Activated CD4-positive, alpha-beta T cell treated with anti-CD3 and anti-CD28 coated beads for 1 hour (primary cell): ENCODE data around the gene S100A3.
"Not testable (repeated sequence)": the region's sequence is repeated elsewhere in the genome, so short reads cannot be mapped to it uniquely, and the experiment has no call there.

Source experiments
- DNase-seq: peaks from one replicate; pipeline ENCODE4 v3.0.0-alpha.2; 2020

Gene S100A3

GRCh38 chr1:153548722-153549688 is at the start of gene S100A3:
S100A3 (minus strand) TSS chr1:153549258; CDS start chr1:153548485, 773 bp downstream.
- DNase-seq: no peak

GRCh38 chr1:153598309-153599172 is 49.5 kb upstream of the S100A3 start:
- no peak for DNase-seq

DNA sequence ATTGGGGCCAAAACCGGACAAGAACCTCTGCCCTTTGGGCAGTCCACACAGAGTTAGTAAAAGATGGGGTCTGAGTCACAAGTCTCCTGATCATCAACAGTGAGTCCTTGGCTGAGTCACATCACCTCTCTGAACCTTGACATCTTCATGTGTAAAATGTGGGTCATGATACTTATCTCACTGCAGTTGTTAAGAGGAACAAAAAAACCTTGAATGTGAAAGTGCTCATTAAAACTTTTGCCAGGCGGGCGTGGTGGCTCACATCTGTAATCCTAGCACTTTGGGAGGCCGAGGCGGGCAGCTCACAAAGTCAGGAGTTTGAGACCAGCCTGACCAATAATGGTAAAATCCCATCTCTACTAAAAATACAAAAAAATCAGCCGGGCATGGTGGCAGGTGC is 48.1 kb upstream of the S100A3 start:
- DNase-seq: no peak

- no peak for DNase-seq
These were observed 43.7 kb upstream of the S100A3 start for GRCh38 chr1:153592748-153593147.

DNA sequence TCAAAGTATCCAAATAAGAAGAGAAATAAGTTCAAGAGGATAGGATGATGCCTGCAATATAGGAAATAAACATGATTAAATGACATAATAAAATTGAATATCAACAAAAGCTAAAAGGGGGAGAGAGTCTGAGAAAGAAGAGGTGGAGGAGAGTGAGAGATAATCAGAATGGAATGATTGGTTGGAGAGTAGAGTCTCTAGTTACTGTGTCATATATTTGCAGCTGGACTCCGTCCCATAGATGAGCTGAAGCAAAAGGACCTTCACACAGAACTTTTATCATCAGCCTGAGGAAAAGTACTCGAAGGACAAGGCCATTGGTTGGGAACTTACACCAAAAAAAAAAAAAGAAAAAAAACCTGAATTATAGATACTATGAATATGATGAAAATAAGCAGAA is 39.4 kb upstream of the S100A3 start:
- no peak for DNase-seq

DNA sequence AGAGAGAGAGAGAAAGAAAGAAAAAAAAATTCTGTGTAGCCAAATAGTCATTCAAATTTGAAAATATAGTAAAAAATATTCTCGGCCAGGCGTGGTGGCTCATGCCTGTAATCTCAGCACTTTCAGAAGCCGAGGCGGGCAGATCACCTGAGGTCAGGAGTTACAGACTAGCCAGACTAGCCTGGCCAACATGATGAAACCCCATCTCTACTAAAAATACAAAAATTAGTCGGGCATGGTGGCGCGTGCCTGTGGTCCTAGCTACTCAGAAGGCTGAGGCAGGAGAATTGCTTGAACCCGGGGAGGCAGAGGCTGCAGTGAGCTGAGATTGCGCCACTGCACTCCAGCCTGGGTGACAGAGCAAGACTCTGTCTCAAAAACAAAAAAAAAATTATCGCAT is 39.0 kb upstream of the S100A3 start:
- DNase-seq: not testable (repeated sequence)

GRCh38 chr1:153587314-153587713 is 38.3 kb upstream of the S100A3 start:
- DNase-seq: no peak

GRCh38 chr1:153586347-153586746 is 37.3 kb upstream of the S100A3 start:
- DNase-seq: no peak

- DNase-seq: no peak
These were observed 35.9 kb upstream of the S100A3 start for GRCh38 chr1:153585006-153585405.

DNA sequence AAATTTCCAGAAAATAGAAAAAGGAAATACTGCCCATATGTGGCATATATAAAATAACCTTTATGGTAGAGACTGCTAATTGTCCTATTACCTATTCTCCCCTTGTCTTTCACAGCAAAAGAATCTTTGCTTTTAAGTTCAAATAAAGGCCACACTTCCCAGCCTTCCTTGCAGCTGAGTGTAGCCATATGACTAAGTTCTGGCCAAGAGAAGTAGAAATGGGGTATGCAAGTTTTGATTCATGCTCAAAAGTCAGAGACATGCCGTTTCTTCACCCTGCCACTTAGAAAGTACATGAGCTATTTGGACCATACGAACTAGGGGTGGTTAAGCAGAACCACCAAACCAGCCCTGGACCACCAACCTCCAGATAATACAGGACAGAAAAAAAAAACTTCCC is 34.9 kb upstream of the S100A3 start:
- no peak for DNase-seq

- not testable (repeated sequence) for DNase-seq
These were observed 34.5 kb upstream of the S100A3 start for GRCh38 chr1:153583514-153583913.

DNA sequence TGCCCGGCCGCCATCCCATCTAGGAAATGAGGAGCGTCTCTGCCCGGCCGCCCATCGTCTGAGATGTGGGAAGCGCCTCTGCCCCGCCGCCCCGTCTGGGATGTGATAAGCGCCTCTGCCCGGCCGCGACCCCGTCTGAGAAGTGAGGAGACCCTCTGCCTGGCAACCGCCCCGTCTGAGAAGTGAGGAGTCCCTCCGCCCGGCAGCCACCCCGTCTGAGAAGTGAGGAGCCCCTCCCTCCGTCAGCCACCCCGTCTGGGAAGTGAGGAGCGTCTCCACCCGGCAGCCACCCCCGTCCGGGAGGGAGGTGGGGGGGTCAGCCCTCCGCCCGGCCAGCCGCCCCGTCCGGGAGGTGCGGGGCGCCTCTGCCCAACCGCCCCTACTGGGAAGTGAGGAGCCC is 33.8 kb upstream of the S100A3 start:
- not testable (repeated sequence) for DNase-seq

GRCh38 chr1:153578936-153579335 is 29.9 kb upstream of the S100A3 start:
- DNase-seq: no peak

- DNase-seq: no peak
These were observed 29.4 kb upstream of the S100A3 start for GRCh38 chr1:153578490-153578889.

DNA sequence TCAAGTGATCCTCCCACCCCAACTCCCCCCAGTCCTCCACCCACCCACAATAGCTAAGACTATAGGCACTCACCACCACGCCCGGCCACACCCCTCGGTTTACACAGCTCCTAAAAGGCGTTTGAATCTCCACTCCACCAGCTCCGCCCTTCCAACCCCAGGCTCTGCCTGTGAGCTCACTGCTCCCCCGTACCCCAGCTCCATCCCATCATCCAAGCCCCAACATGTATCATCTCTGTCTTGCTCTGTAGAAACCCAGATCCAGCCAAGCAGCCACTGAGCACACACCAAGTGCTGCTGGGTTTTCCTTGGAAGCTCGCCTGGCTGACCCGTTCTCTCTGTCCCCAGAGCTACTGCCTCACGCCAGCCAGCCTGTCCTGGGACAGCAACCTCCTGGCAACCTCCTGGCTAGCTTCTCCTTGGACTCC is 28.6 kb upstream of the S100A3 start:
- no peak for DNase-seq

GRCh38 chr1:153577138-153577537 is 28.1 kb upstream of the S100A3 start:
- DNase-seq: no peak

DNA sequence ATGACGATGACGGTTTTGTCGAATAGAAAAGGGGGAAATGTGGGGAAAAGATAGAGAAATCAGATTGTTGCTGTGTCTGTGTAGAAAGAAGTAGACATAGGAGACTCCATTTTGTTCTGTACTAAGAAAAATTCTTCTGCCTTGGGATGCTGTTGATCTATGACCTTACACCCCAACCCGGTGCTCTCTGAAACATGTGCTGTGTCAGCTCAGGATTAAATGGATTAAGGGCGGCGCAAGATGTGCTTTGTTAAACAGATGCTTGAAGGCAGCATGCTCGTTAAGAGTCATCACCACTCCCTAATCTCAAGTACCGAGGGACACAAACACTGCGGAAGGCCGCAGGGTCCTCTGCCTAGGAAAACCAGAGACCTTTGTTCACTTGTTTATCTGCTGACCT is 26.4 kb upstream of the S100A3 start:
- DNase-seq: not testable (repeated sequence)

DNA sequence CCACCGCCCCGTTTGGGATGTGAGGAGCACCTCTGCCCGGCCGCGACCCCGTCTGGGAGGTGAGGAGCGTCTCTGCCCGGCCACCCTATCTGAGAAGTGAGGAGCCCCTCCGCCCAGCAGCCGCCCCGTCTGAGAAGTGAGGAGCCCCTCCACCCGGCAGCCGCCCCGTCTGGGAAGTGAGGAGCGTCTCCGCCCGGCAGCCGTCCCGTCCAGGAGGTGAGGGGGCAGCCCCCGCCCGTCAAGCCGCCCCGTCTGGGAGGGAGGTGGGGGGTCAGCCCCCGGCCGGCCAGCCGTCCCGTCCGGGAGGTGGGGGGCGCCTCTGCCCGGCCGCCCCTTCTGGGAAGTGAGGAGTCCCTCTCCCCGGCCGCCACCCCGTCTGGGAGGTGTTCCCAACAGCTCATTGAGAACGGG is 26.0 kb upstream of the S100A3 start:
- not testable (repeated sequence) for DNase-seq

- no peak for DNase-seq
These were observed 24.3 kb upstream of the S100A3 start for GRCh38 chr1:153573351-153573750.

GRCh38 chr1:153572569-153573015 is 23.5 kb upstream of the S100A3 start:
- peak; percentile 30 for DNase-seq

DNA sequence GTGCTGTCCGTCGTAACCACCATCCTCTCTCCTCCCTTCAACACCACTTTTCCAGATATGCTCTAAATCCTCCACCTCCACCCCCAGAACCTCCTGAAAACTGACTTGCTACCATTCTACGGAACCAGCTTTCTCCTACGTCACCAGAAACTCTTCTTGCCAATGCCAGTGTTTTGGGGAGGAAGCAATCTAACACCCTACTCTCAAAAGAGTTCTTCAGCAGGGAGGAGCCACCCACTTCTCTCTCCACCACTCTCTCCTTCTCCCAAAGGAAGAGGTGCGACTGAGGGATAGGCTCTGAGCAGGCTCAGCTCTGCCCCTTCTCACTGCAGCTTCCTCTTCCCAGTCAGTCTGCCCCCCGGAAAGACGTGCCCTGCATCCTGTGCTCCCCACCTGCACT is 22.6 kb upstream of the S100A3 start:
- no peak for DNase-seq

DNA sequence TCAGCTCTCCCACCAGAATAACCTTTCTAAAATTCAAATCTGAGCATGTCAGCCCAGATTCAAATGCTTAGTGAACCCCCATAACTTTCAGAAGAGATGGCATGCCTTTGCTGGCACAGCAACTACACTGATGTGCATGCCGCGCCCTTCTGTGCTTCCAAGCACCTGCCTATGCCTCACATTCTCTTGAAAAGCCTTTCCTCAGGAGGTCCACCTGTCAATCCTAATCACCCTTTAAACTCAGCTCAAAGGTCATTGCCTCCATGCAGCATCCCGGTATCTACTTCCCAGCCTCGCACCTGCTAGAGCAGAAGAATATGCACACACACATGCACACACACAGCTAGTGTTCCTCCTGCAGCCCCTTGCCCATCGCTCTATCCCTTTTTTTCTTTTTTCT is 21.8 kb upstream of the S100A3 start:
- no peak for DNase-seq

GRCh38 chr1:153569465-153569864 is 20.4 kb upstream of the S100A3 start:
- no peak for DNase-seq
